K562 (cell line): ENCODE data around the gene OSBPL1A. TPM values are rescaled to one million over a fixed set of nuclear protein-coding genes. Genes with fewer than 3 reads are reported as not detected.
A peak's percentile ranks its signal among the peaks of the same experiment; 100 is the strongest.

Source experiments
- ATAC-seq: fragments of 200-7000 bp; cut with Tn5 transposase; 3 replicates; pipeline ENCODE4 v1.9.1; 2020; ENCODE audit warnings: moderate library complexity
- BruUV-seq: library from RNA; stranded (reverse); fragments of 400-500 nt; replicated peaks from 2 replicates; lab custom pipeline; 2021; lab: Mats Ljungman, UMichigan
- CTCF ChIA-PET: fragments of 300-600 bp; formaldehyde crosslinking; extraction: SDS; loops from one replicate; lab custom pipeline; 2021; ENCODE audit warnings: low intra/inter-chr PET ratio; lab: Yijun Ruan, JAX
- POLR2A ChIA-PET: fragments of 300-600, 350-650 bp; sonication (Branson Sonifier 250); formaldehyde crosslinking; extraction: SDS; loops from one replicate; lab custom pipeline; 2021; ENCODE audit warnings: antibody characterized with exemption, inconsistent platforms; lab: Yijun Ruan, JAX
- DNase-seq, 4 experiments: peaks; one replicate each; pipeline versions ENCODE4 v3.0.0 to v3.0.0-alpha.2; 2011 to 2018; ENCODE audit warnings: low spot score in 3 of 4, mixed read lengths in 3 of 4; ENCODE audit errors: extremely low read depth in 1 of 4
- FAIRE-seq: peaks from 2 replicates; lab custom pipeline; 2011; peaks lifted over from hg19 to GRCh38; lab: Jason Lieb, UNC
- H2AFZ ChIP-seq: 2 replicates; pipeline ENCODE4 v1.6.0; 2011; ENCODE audit warnings: low read depth, low read length, control low read depth, inconsistent platforms
- H3K27ac ChIP-seq: fragments of 200-600 bp; 3 replicates; pipeline ENCODE4 v1.8.0; 2011; ENCODE audit warnings: low read depth, mild to moderate bottlenecking, control low read depth, inconsistent platforms, low read length, moderate library complexity, mixed read lengths; ENCODE audit errors: extremely low read depth
- H3K27me3 ChIP-seq, 2 experiments: fragments of 300-600 bp in 1 of 2; 2 replicates in 1 of 2; 3 replicates in 1 of 2; pipeline versions ENCODE4 v1.6.0 to v1.8.0; 2011; ENCODE audit warnings: inconsistent platforms in 2 of 2, low read length in 2 of 2, mild to moderate bottlenecking in 1 of 2, mixed read lengths in 1 of 2, moderate library complexity in 1 of 2; ENCODE audit not compliant: control insufficient read depth in 2 of 2, insufficient read depth in 2 of 2
- H3K36me3 ChIP-seq: fragments of 300-600 bp; 3 replicates; pipeline ENCODE4 v1.8.0; 2011; ENCODE audit warnings: mild to moderate bottlenecking, low read length, inconsistent platforms; ENCODE audit not compliant: control insufficient read depth, insufficient read depth
- H3K4me1 ChIP-seq, 2 experiments: fragments of 200-600 bp in 1 of 2; replicated peaks in 1 of 2; 2 replicates in 1 of 2; 3 replicates in 1 of 2; pipeline versions ENCODE4 v1.5.1 to v1.8.0; 2011; ENCODE audit warnings: inconsistent platforms in 2 of 2, low read length in 2 of 2, mild to moderate bottlenecking in 1 of 2, mixed read lengths in 1 of 2, moderate library complexity in 1 of 2; ENCODE audit not compliant: control insufficient read depth in 2 of 2, insufficient read depth in 2 of 2
- H3K4me2 ChIP-seq: 2 replicates; pipeline ENCODE4 v1.6.1; 2011; ENCODE audit warnings: low read length, control low read depth, inconsistent platforms, mixed read lengths; ENCODE audit not compliant: insufficient read depth
- H3K4me3 ChIP-seq: fragments of 200-600 bp; sonication (generic), shearing (Covaris generic); 2 replicates; pipeline ENCODE4 v1.5.1; 2016; ENCODE audit warnings: control low read depth, inconsistent platforms
- H3K79me2 ChIP-seq: fragments of 200-600 bp; 3 replicates; pipeline ENCODE4 v1.8.0; 2011; ENCODE audit warnings: low read length, inconsistent platforms; ENCODE audit not compliant: control insufficient read depth, insufficient read depth
- H3K9ac ChIP-seq, 2 experiments: 2 replicates each; pipeline versions ENCODE4 v1.6.0 to v1.6.1; 2011; ENCODE audit warnings: low read depth in 2 of 2, low read length in 2 of 2, control low read depth in 1 of 2, inconsistent platforms in 1 of 2, mild to moderate bottlenecking in 1 of 2, mixed read lengths in 1 of 2; ENCODE audit not compliant: insufficient read depth in 1 of 2
- H3K9me1 ChIP-seq: one replicate; pipeline ENCODE4 v1.6.0; 2011; ENCODE audit warnings: inconsistent platforms, mild to moderate bottlenecking, low read length, moderate library complexity; ENCODE audit not compliant: control insufficient read depth, insufficient read depth
- H3K9me3 ChIP-seq: replicated peaks from 2 replicates; pipeline ENCODE4 v1.5.1; 2011; ENCODE audit warnings: low read depth, low read length, inconsistent platforms; ENCODE audit not compliant: control insufficient read depth, insufficient read depth
- H4K20me1 ChIP-seq: replicated peaks from 2 replicates; pipeline ENCODE4 v1.6.1; 2011; ENCODE audit warnings: low read length, inconsistent platforms, mixed read lengths; ENCODE audit not compliant: control insufficient read depth, insufficient read depth
- CTCF ChIP-seq, 3 experiments: IDR thresholded peaks in 2 of 3; conservative IDR thresholded peaks in 1 of 3; 2 replicates each; pipeline ENCODE4 v1.5.1; 2011 to 2012; ENCODE audit warnings: low read length in 3 of 3, mild to moderate bottlenecking in 3 of 3, control low read depth in 2 of 3, improper control_type of control experiment in 1 of 3, inconsistent platforms in 1 of 3, low read depth in 1 of 3, mixed read lengths in 1 of 3, moderate library complexity in 1 of 3; ENCODE audit not compliant: insufficient read depth in 2 of 3
- HDAC1 ChIP-seq, 2 experiments: fragments of 450-650 bp; IDR thresholded peaks; 2 replicates each; pipeline ENCODE4 v1.6.1; 2016 to 2017; ENCODE audit warnings: inconsistent platforms in 1 of 2, mild to moderate bottlenecking in 1 of 2, moderate library complexity in 1 of 2
- WGBS: fragments of 100-300 bp; shearing (Covaris generic); methylation state at CpG from one replicate; pipeline ENCODE4 v1.1.6; 2016; ENCODE audit warnings: low coverage, mixed read lengths; ENCODE audit not compliant: insufficient coverage; ENCODE audit errors: missing lambda C conversion rate; 5-methylcytosine and 5-hydroxymethylcytosine counted together
- in situ Hi-C: fragments of 300-500 bp; cut with MboI; formaldehyde crosslinking; loops from 4 replicates; pipeline ENCODE4 v1.15.0; 2018; ENCODE audit warnings: inconsistent platforms, mixed read lengths
- intact Hi-C: fragments of 100-400 bp; cut with micrococcal nuclease; formaldehyde crosslinking; loops from 2 replicates; pipeline ENCODE4 v1.14.2; 2022
- polyA plus RNA-seq, 8 experiments: library from polyadenylated mRNA; depleted of rRNA in 4 of 8; stranded (reverse) in 5 of 8; unstranded in 3 of 8; fragments of >200 nt; fragmentation: Nextera tagmentation in 2 of 8; fragmentation: Illumina TruSeq in 1 of 8; extraction: Ambion mirVana in 2 of 8; extraction: Trizol in 1 of 8; gene quantifications; 2 replicates each; pipeline versions ENCODE4 v1.2.1 to v1.2.3, GENCODE V29; 2011 to 2014; ENCODE audit warnings: inconsistent platforms in 1 of 8, missing spikeins in 1 of 8
- total RNA-seq, 7 experiments: library from RNA; depleted of rRNA in 6 of 7; stranded (reverse); fragments of >200 nt in 6 of 7; fragmentation: Illumina TruSeq in 2 of 7; extraction: Trizol in 2 of 7; gene quantifications; 2 replicates each; pipeline versions ENCODE4 v1.2.1 to v1.2.3, GENCODE V29; 2011 to 2021; ENCODE audit warnings: low replicate concordance in 1 of 7

Gene OSBPL1A
- total and polyA plus RNA-seq, 9 of the 15 experiments (the other 6 are each of a cell fraction or from before 2014, with no cell fraction given), result 0.40 to 0.49 TPM; not detected in 7

DNA sequence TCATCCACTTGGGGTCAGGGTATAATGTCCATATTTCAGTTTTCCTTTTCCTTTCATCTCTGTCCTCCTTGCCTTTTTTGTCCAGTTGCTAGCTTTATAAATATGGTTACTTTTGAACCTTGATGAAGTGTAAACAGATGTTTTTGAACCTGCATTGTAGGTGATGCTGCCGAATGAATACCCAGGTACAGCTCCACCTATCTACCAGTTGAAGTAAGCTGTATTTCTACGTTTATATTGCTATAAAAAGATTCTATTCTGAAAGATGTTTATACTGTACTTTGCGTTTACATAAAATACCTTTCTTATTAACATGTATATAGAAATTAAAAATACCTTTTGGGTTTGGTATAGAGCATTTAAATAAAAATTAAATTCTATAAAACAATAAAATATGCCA lies 31.1 kb upstream of the OSBPL1A start:
- H3K9me1 ChIP-seq, result no peaks in the 10 kb centered on the region
- ATAC-seq (no peak), DNase-seq (no peak)
- H3K9me3 ChIP-seq, result peaks cover 5% of the 10 kb centered on the region; the same call in 1 of the 2 replicates
- CTCF ChIA-PET, result no interaction called here
- WGBS, result 20% methylated on average over 3 of the region's 3 CpGs
- no peak overlapping the region for H3K27ac ChIP-seq
- H3K4me1 ChIP-seq, result peaks cover 2 to 10% of the 10 kb centered on the region in 2 experiments; a peak in 2 of 5 replicates
- intact Hi-C loops, result loop anchor here (10.0 kb wide), 1 partner anchor 56 kb away; no protein-coding TSS in a partner anchor
- H4K20me1 ChIP-seq, result no peaks in the 10 kb centered on the region
- H3K27me3 ChIP-seq, result no peaks in the 10 kb centered on the region; a peak in 1 of 5 replicates
- no peak overlapping the region for H2AFZ ChIP-seq
- POLR2A ChIA-PET, result no interaction called here
- peak in 1 of 3 experiments; percentile 16; a peak in 1 of 6 replicates for TF ChIP-seq CTCF (IDR thresholded peaks at IDR 0.05 in 2 of 3, conservative IDR thresholded peaks at IDR 0.05 in 1 of 3; ENCODE audit: insufficient read depth in 2 of 3, low read depth in 1 of 3, low read length in 3 of 3)
- TF ChIP-seq HDAC1 (IDR thresholded peaks at IDR 0.05), result no peak
- TF ChIP-seq, all 486 proteins: peak for 1
- FAIRE-seq, result no peak
- no peaks in the 10 kb centered on the region for H3K79me2 ChIP-seq
- H3K36me3 ChIP-seq, result no peaks in the 10 kb centered on the region
- in situ Hi-C loops, result no loop called here
- H3K9ac ChIP-seq, result no peak overlapping the region
- no peak overlapping the region for H3K4me3 ChIP-seq
- H3K4me2 ChIP-seq, result no peak overlapping the region
- no TSS peak for BruUV-seq
